Psoas muscle (tissue), 8 donors: ENCODE measurements around the gene SCD5. TPM values are rescaled to one million over a fixed set of nuclear protein-coding genes. Genes with fewer than 3 reads are reported as not detected.

Source experiments
- ATAC-seq, 4 donors: fragments of 200-7000 bp; cut with Tn5 transposase; one replicate each; pipeline ENCODE4 v1.9.1; 2020; ENCODE audit warnings: moderate library complexity in 3 of 4, mild to moderate bottlenecking in 2 of 4
- DNase-seq, 2 donors: peaks; one replicate each; pipeline ENCODE4 v3.0.0-alpha.2; 2020
- H3K27ac ChIP-seq: fragments of 200-600 bp; one replicate; pipeline ENCODE4 v1.8.0; 2022
- H3K27me3 ChIP-seq, 3 donors: fragments of 200-600 bp in 1 of 3; one replicate each; pipeline versions ENCODE4 v1.6.1 to v1.8.0; 2013 to 2022; ENCODE audit warnings: low read length in 2 of 3, mild to moderate bottlenecking in 2 of 3, moderate library complexity in 1 of 3; ENCODE audit not compliant: insufficient read depth in 3 of 3
- H3K36me3 ChIP-seq, 2 donors: fragments of 200-600 bp in 1 of 2; one replicate each; pipeline versions ENCODE4 v1.6.1 to v1.8.0; 2013 to 2022; ENCODE audit warnings: low read depth in 1 of 2, mild to moderate bottlenecking in 1 of 2, moderate library complexity in 1 of 2; ENCODE audit not compliant: insufficient read depth in 1 of 2
- H3K4me1 ChIP-seq: fragments of 200-600 bp; one replicate; pipeline ENCODE4 v1.8.0; 2022
- H3K4me3 ChIP-seq: fragments of 200-600 bp; one replicate; pipeline ENCODE4 v1.8.0; 2022; ENCODE audit warnings: mild to moderate bottlenecking
- H3K9me3 ChIP-seq: fragments of 200-600 bp; one replicate; pipeline ENCODE4 v1.8.0; 2022
- CTCF ChIP-seq: fragments of 200-600 bp; IDR thresholded peaks from one replicate; pipeline ENCODE4 v1.8.0; 2022; ENCODE audit warnings: antibody characterized with exemption
- WGBS, 3 donors: extraction: QIAGEN DNeasy Blood & Tissue Kit; methylation state at CpG; one replicate each; pipeline versions ENCODE4 v1.1.6 to v1.1.7; 2013; 5-methylcytosine and 5-hydroxymethylcytosine counted together
- intact Hi-C, 2 donors: fragments of 100-400 bp; cut with DNase I; formaldehyde crosslinking; loops; one replicate each; pipeline versions ENCODE4 v1.11.0 to v1.14.2; 2022
- polyA plus RNA-seq, 3 donors: library from polyadenylated mRNA; stranded (reverse); fragments of 200-250 nt; gene quantifications; one replicate each; pipeline ENCODE4 v1.2.3, GENCODE V29; 2013
- total RNA-seq, 4 donors: library from RNA; stranded (reverse); fragmentation: NEBNext Ultra II Directional in 2 of 4; extraction: Animal tissue kit (Norgen Biotek cat#: 25700) in 2 of 4; gene quantifications; one replicate each; pipeline versions ENCODE4 v1.2.1 to v1.2.4, GENCODE V29; 2021 to 2023
- donor health status: healthy with polysubstance abuse.
- donor health status: DM: no; HTN: no; CAD: no; lungs with moderate emphysema.
- donor health status: Bipolar disorder and iron deficiency.
- donor health status: healthy.
- donor health status: DM: yes; HTN: yes; CAD: no.
- donor health status: DM: no; HTN: no; CAD: no.
- donor health status: DM: no; HTN: no; CAD: no.
- donor health status: DM: yes; HTN: yes; CAD: no.

SCD5 gene
- total and polyA plus RNA-seq, 7 donors = 0.61 to 1.6 (median 0.74) TPM

- intact Hi-C loops = loop anchor here in 1 of 2 donors (5.0 kb wide), 1 partner anchor 292 kb away; no protein-coding TSS in a partner anchor
- Histone ChIP-seq H3K27me3 (no peaks in the 10 kb centered on the region), H3K4me3 (no peak overlapping the region), H3K9me3 (no peaks in the 10 kb centered on the region), H3K4me1 (no peaks in the 10 kb centered on the region), H3K27ac (no peak overlapping the region), H3K36me3 (no peaks in the 10 kb centered on the region)
- 77 to 100% (median 89%) methylated on average over 1 of the region's 1 CpG for WGBS, 3 donors
- ATAC-seq (no peak), DNase-seq (no peak)
- TF ChIP-seq CTCF = no peak
Measured at GRCh38 chr4:82679531-82679930, 119.1 kb downstream of the SCD5 start.

GRCh38 chr4:82678051-82678450, 120.5 kb downstream of the SCD5 start:
- no peak for TF ChIP-seq CTCF
- intact Hi-C loops = loop anchor here in 1 of 2 donors (5.0 kb wide), 1 partner anchor 291 kb away; no protein-coding TSS in a partner anchor
- ATAC-seq (no peak), DNase-seq (no peak)
- no peak overlapping the region for H3K27ac ChIP-seq
- 61 to 75% (median 62%) methylated on average over 4 of the region's 4 CpGs for WGBS, 3 donors
- no peaks in the 10 kb centered on the region for H3K27me3 ChIP-seq
- H3K9me3 ChIP-seq = no peaks in the 10 kb centered on the region
- no peaks in the 10 kb centered on the region for H3K36me3 ChIP-seq
- no peaks in the 10 kb centered on the region for H3K4me1 ChIP-seq
- H3K4me3 ChIP-seq = no peak overlapping the region

GRCh38 chr4:82677327-82677726, 121.3 kb downstream of the SCD5 start:
- ATAC-seq = no peak
- DNase-seq = no peak
- Histone ChIP-seq H3K27me3 (no peaks in the 10 kb centered on the region), H3K9me3 (no peaks in the 10 kb centered on the region), H3K4me1 (no peaks in the 10 kb centered on the region), H3K4me3 (no peak overlapping the region), H3K27ac (no peak overlapping the region), H3K36me3 (no peaks in the 10 kb centered on the region)
- intact Hi-C loops = loop anchor here in 1 of 2 donors (5.0 kb wide), 1 partner anchor 290 kb away; no protein-coding TSS in a partner anchor
- TF ChIP-seq CTCF = no peak
- WGBS, 3 donors = 81 to 96% (median 87%) methylated on average over 5 of the region's 5 CpGs

GRCh38 chr4:82667761-82668480, 130.7 kb downstream of the SCD5 start:
- no peak for DNase-seq
- Histone ChIP-seq H3K27ac (no peak overlapping the region), H3K36me3 (no peaks in the 10 kb centered on the region), H3K4me3 (no peak overlapping the region), H3K9me3 (peaks cover 9% of the 10 kb centered on the region), H3K27me3 (no peaks in the 10 kb centered on the region), H3K4me1 (no peaks in the 10 kb centered on the region)
- 77 to 86% (median 85%) methylated on average over 2 of the region's 2 CpGs for WGBS, 3 donors
- no peak for TF ChIP-seq CTCF
- ATAC-seq = no peak
- intact Hi-C loops = no loop called here
